Stimulated activated CD4-positive, alpha-beta T cell treated with anti-CD3 and anti-CD28 coated beads, Interleukin-1b, Interleukin-23, amount 100 ng/mL, for 48 hours (primary cell): Measurements from ENCODE around the gene RWDD2A.
"Not testable (repeated sequence)": the region's sequence is repeated elsewhere in the genome, so short reads cannot be mapped to it uniquely, and the experiment has no call there.

Source experiments
- DNase-seq: peaks from one replicate; pipeline ENCODE4 v3.0.0-alpha.2; 2020

Gene RWDD2A

DNA sequence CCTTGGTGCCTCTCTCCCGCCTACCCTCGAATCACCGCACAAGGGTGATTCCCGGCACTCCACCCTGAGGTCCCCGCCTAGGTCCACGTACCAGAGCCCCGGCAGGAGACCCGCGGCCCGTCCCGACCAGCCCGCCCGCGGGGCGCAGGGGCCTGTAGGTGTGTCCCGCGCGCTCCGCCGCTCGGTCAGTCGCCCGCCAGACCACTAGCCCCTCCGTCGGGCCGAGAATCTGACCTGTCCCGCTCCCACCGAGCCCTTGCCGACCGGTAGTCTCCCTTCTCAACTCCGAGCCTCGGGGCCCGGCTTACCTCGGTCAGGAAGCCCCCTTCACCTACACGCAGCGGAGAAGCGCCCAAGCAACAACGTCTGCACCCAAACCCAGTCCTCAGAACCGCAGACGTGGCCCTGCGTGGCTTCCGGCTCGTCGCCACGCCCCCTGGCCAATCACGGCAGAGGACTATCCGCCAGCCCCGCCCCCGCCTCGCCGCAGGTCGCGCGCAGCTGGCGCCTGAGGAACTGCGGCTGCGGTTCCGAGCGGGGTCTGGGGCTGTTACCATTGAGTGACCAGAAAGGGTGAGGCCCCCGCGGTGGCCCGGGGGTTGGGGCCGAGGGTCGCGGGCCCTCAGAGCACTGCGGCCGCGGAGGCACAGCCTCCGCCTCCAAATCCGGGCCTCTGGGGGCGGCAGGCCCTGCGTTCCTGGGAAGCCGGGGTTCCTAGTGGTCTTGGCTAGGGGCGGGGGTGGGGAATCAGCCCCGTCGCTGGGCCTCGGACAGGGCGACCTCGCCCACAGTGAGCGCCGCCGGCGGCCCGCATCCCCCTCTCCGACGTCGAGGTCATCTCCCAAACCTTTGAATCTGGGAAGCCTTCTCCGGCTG is at the start of gene RWDD2A, which contains the start of gene PGM3:
TSS of gene RWDD2A (plus strand) at position 487 of the 876 bp plus-strand sequence. CDS start 1,095 bp downstream, outside the sequence.
TSS of gene PGM3 (minus strand) at position 395 of the 876 bp plus-strand sequence. CDS start 2,253 bp downstream, outside the sequence.
- DNase-seq = peak; percentile 86

DNA sequence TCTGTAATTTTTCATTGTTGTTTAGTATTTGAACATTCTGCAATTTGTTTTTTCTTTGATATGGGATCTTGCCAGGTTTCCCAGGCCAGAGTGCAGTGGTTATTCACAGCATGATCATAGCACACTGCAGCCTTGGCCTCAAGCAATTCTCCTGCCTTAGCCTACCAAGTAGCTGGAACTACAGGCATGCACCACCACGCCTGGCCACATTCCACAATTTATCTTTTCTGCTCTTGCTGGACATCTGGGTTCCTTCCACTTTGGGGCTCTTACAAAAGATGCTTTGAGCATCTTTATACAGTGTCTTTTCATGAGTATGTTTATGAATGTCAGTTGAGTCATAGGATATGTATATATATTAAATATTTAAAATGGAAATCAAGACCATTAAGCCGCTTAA is 42.0 kb upstream of the RWDD2A start:
- DNase-seq = no peak

DNA sequence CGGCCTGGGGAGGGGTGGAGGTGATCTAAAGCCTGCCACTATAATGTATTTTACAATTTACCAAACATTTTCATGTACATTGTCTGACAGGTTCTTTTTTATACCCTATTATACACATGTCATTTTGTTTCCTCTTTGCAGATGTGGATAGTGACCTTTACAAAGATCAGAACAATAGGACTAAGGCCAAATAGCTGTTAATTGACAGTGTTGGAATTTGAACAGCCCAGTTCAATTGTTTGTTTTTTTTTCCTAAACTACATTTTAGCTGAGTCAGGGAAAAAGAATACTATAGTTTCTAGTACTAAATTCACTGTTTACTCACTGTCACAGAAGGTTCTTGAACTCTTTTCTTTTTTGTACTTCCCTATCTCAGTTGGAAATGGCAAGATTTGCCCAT is 40.2 kb upstream of the RWDD2A start:
- no peak for DNase-seq

DNA sequence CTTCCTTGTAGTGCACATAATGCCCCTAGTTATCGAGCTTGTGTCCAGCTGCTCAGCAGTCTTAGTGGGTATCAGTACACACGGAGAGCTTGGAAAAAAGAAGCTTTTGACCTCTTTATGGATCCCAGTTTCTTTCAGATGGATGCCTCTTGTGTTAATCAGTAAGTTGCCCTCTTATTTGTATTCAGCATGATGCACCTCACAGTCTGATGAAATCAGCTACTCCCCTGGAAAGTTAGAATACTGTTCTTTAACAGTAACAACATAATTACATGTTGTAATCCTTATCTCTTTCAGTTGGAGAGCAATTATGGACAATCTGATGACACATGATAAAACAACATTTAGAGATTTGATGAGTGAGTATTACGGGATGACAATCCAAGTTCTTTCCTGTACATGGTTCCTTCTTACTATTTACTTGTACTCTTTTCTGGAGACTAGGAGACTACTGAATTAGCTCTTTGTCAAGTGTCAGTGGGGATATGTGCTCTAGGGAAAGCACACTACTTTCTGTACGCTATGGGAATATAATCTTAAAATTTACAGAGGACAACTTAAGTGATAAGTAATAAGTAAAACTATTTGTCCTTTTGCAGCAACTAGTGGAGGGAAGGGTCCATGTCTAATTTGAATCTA is 39.2 kb upstream of the RWDD2A start:
- DNase-seq = no peak

DNA sequence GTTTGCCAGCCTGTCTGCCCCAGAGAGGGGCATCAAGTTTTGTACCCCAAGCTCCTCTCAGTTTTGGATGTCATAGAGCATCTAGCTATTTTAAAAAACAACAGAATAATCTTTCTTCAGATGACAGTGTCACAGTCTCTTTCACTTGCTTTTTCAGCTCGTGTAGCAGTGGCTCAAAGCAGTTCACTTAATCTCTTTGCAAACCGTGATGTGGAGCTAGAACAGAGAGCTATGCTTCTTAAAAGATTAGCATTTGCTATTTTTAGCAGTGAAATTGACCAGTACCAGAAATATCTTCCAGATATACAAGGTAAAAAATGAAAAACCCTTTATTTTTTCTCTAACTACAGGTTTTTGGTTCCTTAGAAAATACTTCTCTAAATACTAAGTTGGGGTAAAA is 37.4 kb upstream of the RWDD2A start:
- no peak for DNase-seq

DNA sequence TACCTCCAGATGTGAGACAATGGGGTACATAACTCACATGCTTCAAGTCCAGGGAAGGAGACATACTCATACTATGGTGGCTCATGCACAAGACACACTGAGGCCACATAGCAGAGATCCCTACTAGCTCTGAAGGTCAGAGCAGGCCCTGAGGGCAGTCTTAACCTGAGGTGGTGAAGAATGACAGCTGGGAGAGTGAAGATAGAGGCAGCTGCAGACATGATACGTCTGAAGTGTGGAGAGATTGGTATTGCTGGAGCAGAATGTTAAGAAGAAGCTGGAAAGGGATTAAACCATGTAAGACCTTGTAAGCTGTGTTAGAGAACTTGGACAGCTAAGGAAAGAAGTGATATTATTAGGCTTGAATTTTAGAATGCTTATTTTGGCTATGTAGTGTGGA is 33.0 kb upstream of the RWDD2A start:
- no peak for DNase-seq

DNA sequence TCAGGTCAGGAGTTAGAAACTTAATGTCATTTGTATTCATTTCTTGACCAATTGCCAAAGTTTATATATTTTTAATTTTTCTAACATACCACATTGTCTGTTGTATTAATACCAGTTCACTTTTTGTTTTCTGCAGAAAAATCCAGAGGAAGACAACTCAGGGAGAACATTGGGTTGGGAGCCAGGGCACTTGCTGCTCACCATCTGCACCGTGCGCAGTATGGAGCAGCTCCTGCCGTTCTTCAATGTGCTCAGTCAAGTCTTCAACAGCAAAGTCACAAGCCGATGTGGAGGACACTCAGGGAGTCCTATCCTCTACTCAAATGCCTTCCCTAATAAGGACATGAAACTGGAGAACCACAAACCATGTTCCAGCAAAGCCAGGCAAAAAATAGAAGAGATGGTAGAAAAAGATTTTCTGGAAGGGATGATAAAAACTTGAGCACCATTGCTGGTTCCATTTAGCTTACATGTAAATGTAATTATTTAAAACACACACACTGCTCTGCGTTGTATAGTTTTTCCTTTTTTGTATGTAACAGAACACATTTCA is 25.4 kb upstream of the RWDD2A start:
- DNase-seq = no peak

DNA sequence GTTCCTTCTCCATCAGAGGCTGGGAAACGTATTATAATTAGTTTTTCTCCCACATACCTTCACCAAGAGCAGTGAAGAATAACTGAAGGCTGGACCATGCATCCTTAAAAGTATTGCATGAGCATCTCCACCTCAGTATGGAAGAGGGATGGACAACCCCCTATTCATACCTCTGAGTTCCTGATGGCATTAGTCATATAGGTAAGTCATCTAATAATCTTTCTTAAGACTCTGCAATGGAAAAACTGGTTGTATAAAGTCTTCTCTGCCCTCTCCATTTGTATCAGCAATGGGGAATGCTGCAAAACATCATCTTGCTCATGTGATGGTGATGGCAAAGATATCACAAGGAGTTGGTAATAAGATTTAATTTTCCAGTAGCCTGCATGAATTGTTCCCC is 24.6 kb upstream of the RWDD2A start:
- DNase-seq = no peak

DNA sequence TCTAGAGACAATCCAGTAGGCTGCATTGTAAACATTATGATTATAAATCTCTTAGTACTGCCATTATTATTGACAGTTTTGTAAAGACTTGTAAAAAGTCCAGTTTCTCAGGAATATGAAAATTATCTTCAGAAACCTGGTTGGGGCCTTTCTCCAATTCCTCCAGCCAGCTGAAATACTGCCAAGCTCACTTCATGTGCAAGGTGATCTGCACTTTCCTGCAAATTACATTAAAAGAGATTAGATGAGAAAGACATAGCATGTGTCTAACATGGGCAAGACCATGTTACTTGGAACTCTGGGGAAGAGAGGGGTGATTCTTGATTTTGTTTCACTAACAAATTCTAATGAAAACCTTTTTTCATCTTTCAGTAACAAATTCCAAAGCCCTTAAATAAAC is 24.1 kb upstream of the RWDD2A start:
- no peak for DNase-seq

DNA sequence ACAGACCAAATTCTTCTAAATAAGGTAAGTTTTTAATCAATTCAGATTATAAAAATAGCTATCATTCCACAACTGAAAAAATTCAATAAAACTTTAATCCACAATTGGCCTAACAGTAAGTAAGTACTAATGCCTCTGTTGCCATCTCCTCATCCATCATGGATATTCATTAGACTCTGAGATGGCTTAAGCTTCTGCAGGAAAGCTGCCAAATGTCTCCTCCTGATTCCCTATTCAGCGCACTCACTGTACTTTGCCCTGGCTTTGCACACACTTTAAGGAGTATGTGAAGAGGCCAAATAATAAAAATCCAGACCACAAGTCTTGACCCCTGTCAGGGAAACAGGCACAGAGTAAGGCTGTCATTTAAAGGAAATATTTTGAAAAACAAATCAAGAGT is 23.6 kb upstream of the RWDD2A start:
- DNase-seq = no peak

DNA sequence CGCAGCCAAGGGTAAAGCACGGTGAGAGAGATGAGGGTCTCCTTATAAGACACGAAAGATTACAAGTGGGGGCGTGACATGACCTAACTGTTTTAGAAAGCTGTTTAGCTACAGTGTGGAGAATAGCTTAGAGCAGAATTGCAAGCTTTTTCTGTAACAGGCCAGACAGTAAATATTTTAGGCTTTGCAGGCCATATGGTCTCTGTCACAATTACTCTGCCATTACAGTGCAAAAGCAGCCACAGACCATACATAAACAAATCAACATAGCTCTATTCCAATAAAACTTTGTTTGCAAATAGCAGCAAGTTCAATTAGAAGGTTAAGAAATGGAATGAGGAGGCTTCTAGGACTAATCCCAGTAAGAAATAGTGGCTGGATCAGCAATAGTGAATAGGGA is 16.9 kb upstream of the RWDD2A start:
- DNase-seq = no peak

DNA sequence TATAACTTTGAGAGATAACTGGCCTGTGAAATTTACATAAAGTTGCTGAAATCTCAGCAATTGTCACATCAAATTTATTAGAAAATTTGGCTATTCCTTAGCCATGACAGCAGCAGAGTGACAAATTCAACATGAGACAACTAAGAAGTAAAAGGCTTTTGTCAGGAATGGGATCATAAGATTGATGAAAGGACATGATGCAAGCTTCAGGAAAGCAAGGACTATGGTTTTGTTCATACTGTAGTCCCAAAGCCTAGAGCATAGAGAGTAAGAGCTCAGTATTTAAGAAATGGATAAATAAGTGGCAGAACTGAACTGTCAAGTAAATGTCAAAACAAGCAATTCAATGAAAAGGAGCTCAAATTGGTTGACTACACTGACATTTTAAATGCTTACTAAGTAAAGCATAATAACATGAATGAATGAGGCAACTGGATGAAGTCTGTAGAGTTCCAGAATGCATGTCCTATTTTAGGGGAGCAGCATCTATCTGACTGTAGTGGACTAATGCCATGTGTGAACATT is 12.7 kb upstream of the RWDD2A start:
- DNase-seq = no peak

DNA sequence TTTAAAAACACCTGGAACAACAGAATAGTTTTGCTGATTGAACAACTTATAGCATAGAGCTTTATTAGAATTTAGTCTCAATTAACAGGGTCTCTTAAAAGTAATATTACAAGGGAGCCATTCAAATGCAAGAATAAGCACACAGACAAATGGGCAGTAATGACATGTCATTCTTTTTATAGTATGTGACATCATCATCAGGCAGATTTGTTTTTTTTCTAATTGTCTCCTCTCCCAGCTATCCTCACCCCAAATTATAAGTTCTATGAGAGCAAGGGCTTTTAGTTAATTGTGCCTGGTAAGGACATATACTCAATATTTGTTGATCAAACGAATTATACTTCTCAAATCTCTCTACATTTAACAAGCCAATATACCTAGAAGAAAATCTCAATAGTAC is 11.0 kb upstream of the RWDD2A start:
- DNase-seq = no peak

DNA sequence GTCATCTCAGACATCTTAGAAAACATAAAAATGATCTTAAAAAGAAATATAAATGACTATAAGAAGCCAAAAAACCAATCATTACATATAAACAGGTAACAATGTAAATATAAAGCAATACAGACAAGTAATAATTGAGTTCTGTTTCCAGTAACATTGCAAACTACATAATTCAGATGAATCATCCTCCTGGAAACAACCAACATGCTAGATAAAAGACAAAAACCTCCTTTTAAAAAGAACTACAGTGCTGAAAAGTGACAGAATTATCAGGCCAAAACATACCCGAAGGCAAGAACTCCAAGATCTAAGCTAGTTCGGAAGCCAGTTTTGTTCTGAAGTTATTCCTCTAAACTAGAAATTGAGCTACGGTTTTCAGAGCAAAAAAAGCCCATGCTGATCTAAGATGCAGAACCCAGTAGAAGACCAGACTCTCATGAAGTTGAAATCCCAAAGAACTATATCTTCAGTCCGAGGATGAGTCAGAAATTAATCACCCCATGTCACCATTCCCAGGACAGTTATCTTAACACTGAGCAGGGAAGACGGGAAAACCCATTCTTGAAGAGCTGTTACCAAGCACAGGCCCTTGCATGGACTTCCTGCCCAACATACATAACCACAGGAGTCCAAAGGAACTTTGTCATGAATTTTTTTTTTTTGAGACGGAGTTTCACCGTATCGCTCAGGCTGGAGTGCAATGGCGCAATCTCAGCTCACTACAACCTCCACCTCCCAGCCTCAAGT is 9.9 kb upstream of the RWDD2A start:
- DNase-seq = no peak

DNA sequence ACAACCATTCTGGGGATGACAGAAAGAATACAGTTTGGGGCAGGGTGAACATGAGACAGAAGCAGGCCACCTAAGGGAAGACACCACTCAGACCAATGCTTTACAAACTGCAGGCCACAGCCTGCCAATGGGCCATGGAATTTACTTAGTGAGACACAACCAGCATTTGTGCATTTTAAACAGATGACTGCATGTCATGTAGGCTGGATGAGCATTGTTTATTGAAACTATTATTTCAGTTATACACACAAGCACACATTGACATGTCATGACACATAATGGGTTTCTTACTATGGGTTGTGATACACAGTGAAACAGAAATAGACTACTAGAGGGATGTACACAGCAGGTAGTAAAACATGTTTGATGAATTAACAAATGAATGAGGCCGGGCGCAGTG is 8.1 kb upstream of the RWDD2A start:
- no peak for DNase-seq

DNA sequence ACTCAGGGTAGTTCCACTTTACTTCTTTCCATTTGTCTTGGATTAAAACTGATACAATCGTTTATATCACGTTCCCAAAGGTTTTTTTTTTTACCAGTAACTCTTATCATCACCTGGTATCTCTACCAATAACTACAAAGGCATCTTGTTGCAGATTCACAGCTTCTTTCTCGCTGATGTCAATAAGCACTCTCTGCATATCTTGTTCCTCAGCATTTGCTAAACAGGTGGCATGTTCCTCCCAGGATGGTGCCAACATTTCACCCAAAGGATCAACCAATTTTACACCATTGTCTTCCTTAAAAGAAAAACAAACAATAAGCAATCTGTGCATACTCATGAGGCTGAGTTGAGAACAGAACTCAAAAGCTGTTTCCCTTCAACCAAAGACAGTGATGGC is 4.7 kb upstream of the RWDD2A start:
- DNase-seq = no peak

DNA sequence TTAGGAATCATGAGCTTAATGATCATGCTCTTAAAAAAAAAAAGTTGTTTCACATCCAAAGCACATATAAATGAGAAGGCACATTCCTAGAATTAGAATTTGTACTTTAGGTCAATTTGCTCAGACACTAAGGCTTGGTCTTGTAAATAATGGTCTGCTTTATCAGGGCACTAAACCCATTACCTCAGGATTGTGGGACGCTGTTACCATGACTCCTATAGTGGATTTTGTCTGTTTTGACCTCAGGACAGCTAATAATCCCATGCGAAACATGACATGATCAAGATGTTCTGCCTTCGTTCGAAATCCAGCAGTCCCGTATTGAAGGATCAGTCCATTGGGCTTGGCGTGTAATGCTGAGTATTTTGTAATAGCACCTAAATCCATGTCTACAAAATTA is 2.5 kb upstream of the RWDD2A start:
- DNase-seq = no peak

DNA sequence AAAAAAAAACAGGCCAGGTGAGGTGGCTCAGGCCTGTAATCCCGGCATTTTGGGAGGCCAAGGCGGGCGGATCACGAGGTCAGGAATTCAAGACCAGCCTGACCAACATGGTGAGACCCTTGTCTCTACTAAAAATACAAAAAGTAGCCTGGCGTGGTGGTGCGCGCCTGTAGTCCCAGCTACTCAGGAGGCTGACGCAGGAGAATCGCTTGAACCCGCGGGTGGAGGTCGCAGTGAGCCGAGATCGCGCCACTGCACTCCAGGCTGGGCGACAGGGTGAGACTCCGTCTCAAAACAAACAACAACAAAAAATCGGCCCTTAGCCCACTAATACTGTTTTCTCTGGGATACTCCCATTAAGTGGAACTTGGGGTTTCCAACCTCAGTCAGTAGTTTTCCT is 1.2 kb upstream of the RWDD2A start:
- not testable (repeated sequence) for DNase-seq

DNA sequence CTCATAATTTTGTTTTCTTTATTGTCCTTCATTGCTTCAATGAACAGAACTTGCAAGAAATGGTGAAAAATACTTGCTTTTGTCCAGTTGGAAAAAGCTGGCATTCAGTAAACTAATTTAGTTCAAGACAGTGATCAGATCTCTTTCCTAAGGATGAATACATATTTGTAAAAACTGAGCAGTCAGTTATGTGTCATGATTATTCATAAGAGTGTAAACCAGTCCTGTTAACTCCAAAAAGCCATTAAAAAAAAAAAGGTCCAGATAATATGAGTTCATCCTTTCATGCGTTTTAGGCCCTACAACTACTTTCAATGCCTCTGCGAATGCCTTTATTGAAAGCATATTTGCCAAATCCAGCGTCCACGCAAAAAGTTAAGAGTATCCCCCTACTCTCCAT is 701 bp upstream of the RWDD2A start:
- no peak for DNase-seq

DNA sequence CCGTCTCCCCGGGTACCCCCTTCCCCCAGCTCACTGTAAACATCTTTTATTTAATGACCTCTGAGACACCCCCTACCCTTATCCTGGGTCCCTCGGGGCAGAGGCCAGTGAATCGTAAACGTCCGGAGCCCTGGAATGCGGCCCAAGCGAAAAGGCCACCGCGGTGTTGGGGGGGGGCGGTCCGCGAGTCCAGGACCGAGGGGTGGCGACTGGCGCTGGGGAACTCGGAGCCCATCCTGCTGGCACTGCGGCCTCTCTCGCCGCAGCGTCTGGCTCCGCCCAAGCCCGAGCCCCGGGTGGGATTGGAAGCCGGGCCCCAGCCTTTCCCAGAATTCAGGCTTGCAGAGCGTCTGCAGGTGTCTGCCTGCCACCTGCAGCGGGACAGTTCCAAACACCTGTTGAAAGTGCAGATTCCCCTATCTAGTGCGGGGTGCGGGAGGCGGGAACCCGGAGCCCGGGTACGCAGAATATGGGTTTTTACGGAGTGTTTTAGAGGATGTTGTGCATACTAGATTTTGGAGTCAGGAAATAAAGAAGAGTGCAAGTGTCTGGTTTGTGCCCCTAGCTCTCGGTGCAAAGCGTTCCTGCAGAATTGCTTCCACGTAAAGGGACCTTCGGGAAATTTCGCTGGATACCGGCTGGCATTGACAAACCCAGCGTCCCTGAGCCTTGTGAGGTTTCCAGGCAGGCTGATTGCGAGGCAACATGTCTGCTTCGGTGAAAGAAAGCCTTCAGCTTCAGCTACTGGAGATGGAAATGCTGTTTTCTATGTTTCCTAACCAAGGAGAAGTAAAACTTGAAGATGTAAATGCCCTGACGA is 800 bp downstream of the RWDD2A start:
- DNase-seq = peak; percentile 2

DNA sequence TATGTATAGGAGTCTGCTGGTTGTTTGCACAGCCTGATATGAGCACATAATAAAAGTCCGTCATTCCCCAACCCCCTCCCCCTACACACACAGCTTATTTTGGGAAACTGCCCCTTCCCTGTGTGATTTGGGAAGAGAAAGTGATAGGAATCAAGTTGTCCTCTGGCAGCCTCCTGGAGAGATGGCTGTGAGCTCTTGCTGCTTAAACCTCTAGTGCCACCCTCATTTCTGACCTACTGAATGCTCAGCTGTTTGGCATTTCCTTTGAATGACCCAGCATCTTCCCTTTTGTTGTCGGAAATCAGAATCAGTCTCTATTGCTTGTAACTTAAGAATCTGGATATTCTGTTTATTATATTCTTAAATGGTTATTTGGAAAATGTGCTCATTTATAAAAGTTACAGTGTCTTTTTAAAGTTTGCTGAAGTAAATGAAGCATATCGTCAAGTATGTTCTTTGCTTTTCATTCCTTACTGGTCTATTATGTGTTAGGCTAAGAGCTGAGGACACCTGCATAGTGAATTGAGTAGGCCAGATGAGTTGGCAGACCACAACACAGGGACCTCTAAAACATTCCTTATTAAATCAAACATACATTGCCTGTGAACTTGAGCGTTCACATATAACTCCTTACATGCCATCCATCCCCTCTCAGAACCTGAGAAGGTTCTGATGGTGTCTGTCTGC is 5.5 kb downstream of the RWDD2A start:
- no peak for DNase-seq
